ENCODE results near the gene SLC16A5. TPM values are rescaled to one million over a fixed set of nuclear protein-coding genes. Genes with fewer than 3 reads are reported as not detected.

SLC16A5 gene
- total and polyA plus RNA-seq, 10 of the 15 experiments (the other 5 are each of a cell fraction or from before 2014, with no cell fraction given): 0.03 to 3.1 (median 0.96) TPM

DNA sequence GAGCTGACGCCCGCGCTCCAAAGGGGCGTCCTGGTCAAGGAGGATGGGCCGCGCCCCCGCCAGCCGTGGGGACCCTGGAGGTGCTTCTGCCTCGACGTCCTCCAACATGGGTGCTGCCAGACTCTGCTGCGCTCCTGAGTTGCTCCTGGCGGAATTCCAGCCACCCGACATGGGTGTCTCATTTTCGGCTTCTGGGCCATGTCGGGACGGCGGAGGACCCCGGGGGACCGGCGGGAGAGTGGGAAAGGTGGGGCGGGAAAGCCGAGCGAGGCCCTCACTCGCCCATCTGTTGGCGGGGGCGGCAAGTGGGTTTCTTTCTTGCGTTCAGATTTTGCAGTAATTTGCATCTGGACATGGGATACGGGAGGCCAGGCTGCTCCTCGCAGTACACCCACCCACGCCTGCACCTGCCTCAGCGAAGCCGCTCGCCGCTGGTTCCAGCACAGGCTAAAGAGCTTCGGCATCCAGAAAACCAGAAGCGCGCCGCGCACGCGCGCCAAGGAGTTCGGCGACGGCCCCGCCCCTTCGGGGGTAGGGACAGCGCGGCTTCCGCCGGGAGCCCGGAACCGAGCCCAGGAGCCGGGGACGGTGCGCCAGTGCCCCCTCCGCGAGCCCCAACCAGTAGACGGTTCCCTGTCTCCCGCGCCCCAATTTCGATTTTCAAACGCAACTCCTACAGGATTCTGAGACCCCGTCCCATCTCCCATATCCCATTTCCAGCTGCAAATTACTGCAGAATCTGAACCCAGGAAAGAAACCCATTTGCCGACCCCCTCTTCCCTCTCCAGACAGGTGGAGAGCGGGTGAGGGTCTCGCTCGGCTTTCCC is 21.9 kb downstream of the SLC16A5 start, which contains the start of gene ARMC7:
TSS of gene ARMC7 (plus strand) at position 563 of the 827 bp plus-strand sequence. CDS start 320 bp downstream, outside the sequence.
- Histone ChIP-seq H3K27ac (ENCODE audit: control insufficient read depth, insufficient read depth) (peak within 1 kb of the TSS; percentile 37), H3K9me3 (replicated peaks; ENCODE audit: control insufficient read depth, insufficient read depth, low read length) (no peaks in the 10 kb centered on the region), H2AFZ (ENCODE audit: control insufficient read depth, low read depth, low read length) (peak within 1 kb of the TSS; percentile 77), H4K20me1 (ENCODE audit: control insufficient read depth, insufficient read depth) (no peaks in the 10 kb centered on the region), H3K4me2 (ENCODE audit: control insufficient read depth, insufficient read depth) (peak within 1 kb of the TSS; percentile 97), H3K4me3 (peak within 1 kb of the TSS; percentile 97), H3K36me3 (ENCODE audit: control insufficient read depth in 2 of 2, insufficient read depth in 2 of 2, low read length in 1 of 2) (peaks cover 0 to 3% of the 10 kb centered on the region in 2 experiments; a peak in 1 of 4 replicates), H3K79me2 (ENCODE audit: control insufficient read depth, insufficient read depth, low read length) (peaks cover 13% of the 10 kb centered on the region), H3K9ac (ENCODE audit: control insufficient read depth, insufficient read depth, low read length) (peak within 1 kb of the TSS; percentile 71), H3K4me1 (ENCODE audit: control insufficient read depth, insufficient read depth, low read length) (peaks cover 22% of the 10 kb centered on the region), H3K27me3 (replicated peaks in 1 of 2; ENCODE audit: control insufficient read depth in 2 of 2, insufficient read depth in 2 of 2, low read length in 1 of 2) (no peaks in the 10 kb centered on the region; a peak in 1 of 4 replicates)
- ChIA-PET POLR2A (interaction anchor here (0.7 to 3.5 kb wide), 8 partner anchors 13 to 152 kb away, joined by 3 to 11 read pairs (median 4); partner anchors contain the start of genes GGA3, MRPL58, MRPS7 and NT5C), SMC1A (ENCODE audit: uncharacterized antibody, unreplicated experiment) (interaction anchor here (0.7 to 1.1 kb wide), 2 partner anchors 24 to 76 kb away, joined by 3 read pairs; no protein-coding TSS in a partner anchor), CTCF (interaction anchor here (0.6 to 9.3 kb wide), 7 partner anchors 21 to 148 kb away, joined by 3 to 293 read pairs (median 4); partner anchors contain the start of genes MRPL58 and NUP85), RAD21 (ENCODE audit: unreplicated experiment) (interaction anchor here (0.6 to 2.8 kb wide), 8 partner anchors 8 to 236 kb away, joined by 3 to 10 read pairs (median 4); no protein-coding TSS in a partner anchor)
- in situ Hi-C loops (cut with MboI): loop anchor here (5.0 kb wide), 1 partner anchor 93 kb away; no protein-coding TSS in a partner anchor
- intact Hi-C loops (cut with micrococcal nuclease; ENCODE audit: unreplicated experiment): loop anchor here (5.0 kb wide), 2 partner anchors 147 to 303 kb away; no protein-coding TSS in a partner anchor
- BruUV-seq (replicated peaks): TSS peak; percentile 93
- 1% methylated on average over 63 of the region's 68 CpGs for WGBS (ENCODE audit: insufficient coverage, insufficient replicate concordance, low lambda C conversion rate, missing lambda C conversion rate)
- no peak for DNase-seq (ENCODE audit: low read depth, low spot score)
- FAIRE-seq: peak; percentile 77
- ATAC-seq: peak; percentile 87
- no peak for TF ChIP-seq ZBED1 (IDR thresholded peaks at IDR 0.05; ENCODE audit: borderline replicate concordance)
- TF ChIP-seq BHLHE40 (IDR thresholded peaks at IDR 0.05; ENCODE audit: borderline replicate concordance in 1 of 2, low read depth in 2 of 2, low read length in 1 of 2): peak; percentile 50 to 82; a peak in 3 of 4 replicates
- peak; percentile 16; the same call in 1 of the 2 replicates for TF ChIP-seq RUNX3 (IDR thresholded peaks at IDR 0.05; ENCODE audit: low read length)
- TF ChIP-seq ZZZ3 (IDR thresholded peaks at IDR 0.05; ENCODE audit: control insufficient read depth, insufficient read length, low read depth): no peak
- TF ChIP-seq POLR2AphosphoS2 (IDR thresholded peaks at IDR 0.05; ENCODE audit: low read depth, low read length): peak; percentile 43; the same call in 1 of the 2 replicates
- TF ChIP-seq GATAD2B (conservative IDR thresholded peaks at IDR 0.05; ENCODE audit: low read depth): peak; percentile 31; the same call in 1 of the 2 replicates
- TF ChIP-seq NR2C1 (IDR thresholded peaks at IDR 0.05): no peak
- peak; percentile 90 for TF ChIP-seq POLR2AphosphoS5 (IDR thresholded peaks at IDR 0.05; ENCODE audit: low read length)
- peak; percentile 88 for TF ChIP-seq POLR2A (IDR thresholded peaks at IDR 0.05; ENCODE audit: low read depth, low read length)
- TF ChIP-seq ZNF207 (IDR thresholded peaks at IDR 0.05; ENCODE audit: borderline replicate concordance): 0 out of 2 replicates have a peak, but pooled peaks have one; percentile 47
- TF ChIP-seq, protein P1, sequence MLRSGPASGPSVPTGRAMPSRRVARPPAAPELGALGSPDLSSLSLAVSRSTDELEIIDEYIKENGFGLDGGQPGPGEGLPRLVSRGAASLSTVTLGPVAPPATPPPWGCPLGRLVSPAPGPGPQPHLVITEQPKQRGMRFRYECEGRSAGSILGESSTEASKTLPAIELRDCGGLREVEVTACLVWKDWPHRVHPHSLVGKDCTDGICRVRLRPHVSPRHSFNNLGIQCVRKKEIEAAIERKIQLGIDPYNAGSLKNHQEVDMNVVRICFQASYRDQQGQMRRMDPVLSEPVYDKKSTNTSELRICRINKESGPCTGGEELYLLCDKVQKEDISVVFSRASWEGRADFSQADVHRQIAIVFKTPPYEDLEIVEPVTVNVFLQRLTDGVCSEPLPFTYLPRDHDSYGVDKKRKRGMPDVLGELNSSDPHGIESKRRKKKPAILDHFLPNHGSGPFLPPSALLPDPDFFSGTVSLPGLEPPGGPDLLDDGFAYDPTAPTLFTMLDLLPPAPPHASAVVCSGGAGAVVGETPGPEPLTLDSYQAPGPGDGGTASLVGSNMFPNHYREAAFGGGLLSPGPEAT (IDR thresholded peaks at IDR 0.05; ENCODE audit: low read depth): 0 out of 2 replicates have a peak, but pooled peaks have one; percentile 44
- TF ChIP-seq MTA2 (IDR thresholded peaks at IDR 0.05; ENCODE audit: low read depth): 0 out of 2 replicates have a peak, but pooled peaks have one; percentile 17
- peak; percentile 76; the same call in 1 of the 2 replicates for TF ChIP-seq GABPA (IDR thresholded peaks at IDR 0.05; ENCODE audit: low read depth)
- 0 out of 2 replicates have a peak, but pooled peaks have one; percentile 62 for TF ChIP-seq ESRRA (IDR thresholded peaks at IDR 0.05; ENCODE audit: low read length)
- TF ChIP-seq SMC3 (IDR thresholded peaks at IDR 0.05; ENCODE audit: borderline replicate concordance, low read length): peak; percentile 9; the same call in 1 of the 2 replicates
- 0 out of 2 replicates have a peak, but pooled peaks have one; percentile 25 for TF ChIP-seq CHD2 (IDR thresholded peaks at IDR 0.05; ENCODE audit: borderline replicate concordance, low read depth, low read length)
- TF ChIP-seq SIN3A (IDR thresholded peaks at IDR 0.05; ENCODE audit: low read depth, low read length): peak; percentile 71; the same call in 1 of the 2 replicates
- TF ChIP-seq HCFC1 (IDR thresholded peaks at IDR 0.05; ENCODE audit: low read length): peak; percentile 30; the same call in 1 of the 2 replicates
- TF ChIP-seq, protein P2, sequence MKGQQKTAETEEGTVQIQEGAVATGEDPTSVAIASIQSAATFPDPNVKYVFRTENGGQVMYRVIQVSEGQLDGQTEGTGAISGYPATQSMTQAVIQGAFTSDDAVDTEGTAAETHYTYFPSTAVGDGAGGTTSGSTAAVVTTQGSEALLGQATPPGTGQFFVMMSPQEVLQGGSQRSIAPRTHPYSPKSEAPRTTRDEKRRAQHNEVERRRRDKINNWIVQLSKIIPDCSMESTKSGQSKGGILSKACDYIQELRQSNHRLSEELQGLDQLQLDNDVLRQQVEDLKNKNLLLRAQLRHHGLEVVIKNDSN (IDR thresholded peaks at IDR 0.05; ENCODE audit: borderline replicate concordance, extremely low read length, insufficient read depth, low read depth, low read length): no peak
- TF ChIP-seq TCF3 (IDR thresholded peaks at IDR 0.05; ENCODE audit: borderline replicate concordance, insufficient read depth, low read depth, low read length): 0 out of 2 replicates have a peak, but pooled peaks have one; percentile 34
